Measurements from ENCODE around the gene TBXT.
A peak's percentile ranks its signal among the peaks of the same experiment; 100 is the strongest.
"Not testable (repeated sequence)": the region's sequence is repeated elsewhere in the genome, so short reads cannot be mapped to it uniquely, and the experiment has no call there.

The TBXT gene

DNA sequence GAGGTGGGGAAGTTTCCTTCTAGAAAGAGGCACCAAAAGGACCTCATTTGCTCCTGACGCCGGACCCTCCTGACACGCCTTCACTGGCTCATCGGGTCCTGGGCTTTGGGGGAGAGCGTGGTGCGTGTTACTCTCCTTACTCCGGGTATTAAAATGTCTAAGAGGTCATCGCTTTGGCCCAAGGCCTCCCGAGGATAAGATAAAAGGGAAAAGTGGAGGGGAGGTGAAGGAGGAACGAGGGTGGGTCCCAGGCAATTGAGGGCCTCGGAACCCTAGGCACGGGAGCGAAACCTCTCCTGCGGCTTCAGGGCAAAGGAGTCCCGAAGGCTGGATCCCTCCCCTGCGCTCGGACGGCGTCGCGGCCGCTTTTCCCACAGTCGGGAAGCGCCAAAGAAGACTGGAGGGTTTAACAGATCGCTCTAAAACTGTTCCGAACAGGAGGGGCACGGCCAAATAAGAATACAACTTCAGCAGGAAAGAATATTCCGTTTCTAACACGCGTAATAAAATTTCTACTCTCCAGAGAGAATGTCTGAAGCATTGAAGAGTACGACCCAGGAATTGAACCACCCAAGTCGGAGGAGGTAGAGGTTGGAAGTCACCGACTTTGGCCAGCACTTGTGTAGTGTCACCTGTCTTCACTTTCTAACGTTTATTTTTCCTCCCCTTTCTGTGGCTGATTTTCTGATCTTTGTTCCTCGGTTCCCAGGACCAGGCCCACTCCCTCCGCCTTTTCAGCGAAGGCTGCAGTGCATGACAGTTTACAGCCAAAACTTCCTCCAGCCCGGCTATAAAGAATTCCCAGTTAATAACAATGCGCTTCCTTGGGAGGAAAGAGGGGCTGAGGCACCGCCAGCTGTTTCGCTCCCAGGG lies 2.1 kb upstream of the TBXT start:
- no peak for DNase-seq

DNA sequence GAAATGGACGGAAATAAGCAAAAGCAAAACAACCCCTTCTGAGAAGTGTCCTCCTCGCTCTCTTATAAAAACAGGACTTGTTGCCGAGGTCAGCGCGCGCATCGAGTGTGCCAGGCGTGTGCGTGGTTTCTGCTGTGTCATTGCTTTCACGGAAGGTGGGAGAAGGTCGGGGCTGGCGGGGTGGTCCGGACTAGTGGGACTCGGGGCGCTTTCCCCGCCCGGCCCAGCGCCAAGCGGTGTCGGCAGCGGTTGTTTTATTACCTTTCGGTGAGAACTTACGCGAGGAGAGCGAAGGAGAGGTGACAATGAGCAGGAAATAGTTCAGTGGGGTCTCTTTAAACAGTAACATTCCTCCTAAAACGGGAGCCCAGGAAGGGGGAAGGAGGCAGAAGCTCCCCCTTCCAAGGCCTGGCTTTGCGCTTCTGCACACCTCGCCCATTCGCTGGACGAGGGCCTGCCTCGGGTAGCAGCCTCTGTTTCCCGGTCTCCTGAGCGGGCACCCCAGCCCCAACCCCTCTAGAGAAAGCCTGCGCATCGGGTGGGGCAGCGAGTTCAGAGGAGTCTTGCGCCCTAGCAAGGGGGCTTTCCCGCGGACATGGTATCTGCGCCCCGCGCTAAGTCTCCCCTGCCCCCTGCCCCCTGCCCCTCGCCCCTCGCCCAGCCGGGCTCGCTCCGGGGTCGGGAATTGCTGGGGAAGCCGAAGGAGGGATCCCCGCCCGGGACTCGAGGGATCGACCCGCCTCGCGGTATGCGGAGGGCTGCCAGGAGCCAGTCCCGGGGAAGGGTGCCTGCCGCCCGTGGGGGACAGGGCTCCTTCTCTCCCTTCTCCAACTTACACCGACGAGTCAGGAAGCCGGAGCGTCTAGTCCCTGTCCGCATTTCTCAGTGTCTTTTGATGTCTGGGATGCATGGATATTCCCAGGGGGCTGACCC lies 1.2 kb upstream of the TBXT start:
- DNase-seq: no peak

GRCh38 chr6:166167258-166167731 lies 356 bp downstream of the TBXT start:
- DNase-seq: no peak

DNA sequence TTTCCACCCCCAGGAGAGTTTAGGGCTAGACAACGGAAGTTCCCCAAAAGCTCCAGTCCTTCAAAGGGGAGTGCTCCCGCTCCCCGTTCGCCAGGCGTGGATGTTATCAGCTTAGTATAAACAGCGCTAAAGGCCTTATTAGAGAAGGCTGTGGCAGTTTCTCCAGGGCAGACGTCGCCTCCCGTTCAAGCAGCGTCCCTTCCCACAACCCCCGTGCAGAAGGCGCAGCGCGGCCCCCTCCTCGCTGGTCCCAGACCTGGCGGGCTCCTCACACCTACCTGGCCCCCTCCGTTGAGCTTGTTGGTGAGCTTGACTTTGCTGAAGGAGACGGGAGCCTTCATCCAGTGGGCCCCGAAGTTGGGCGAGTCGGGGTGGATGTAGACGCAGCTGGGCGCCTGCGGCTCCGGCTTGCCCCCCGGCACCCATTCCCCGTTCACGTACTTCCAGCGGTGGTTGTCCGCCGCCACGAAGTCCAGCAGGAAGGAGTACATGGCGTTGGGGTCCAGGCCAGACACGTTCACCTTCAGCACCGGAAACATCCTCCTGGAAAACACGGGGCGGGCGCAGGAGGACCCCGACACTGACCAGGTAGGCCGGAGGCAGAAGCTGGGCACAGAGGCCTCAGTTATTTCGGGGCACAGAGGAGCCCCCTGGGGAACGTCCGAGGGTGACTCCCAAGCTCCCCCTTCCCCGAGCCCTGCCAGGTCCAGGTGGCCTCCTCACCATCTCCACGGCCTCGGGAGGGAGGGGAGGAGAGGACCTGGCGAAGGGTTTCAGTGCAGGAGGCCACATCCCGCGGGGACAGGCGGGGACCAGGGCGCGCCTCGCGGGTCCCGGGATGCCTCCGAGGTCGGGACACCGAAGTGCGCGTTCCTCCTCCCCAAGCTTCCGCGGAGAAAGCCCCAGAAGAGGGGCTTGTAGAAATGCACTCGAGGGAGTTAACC lies 1.1 kb downstream of the TBXT start:
- DNase-seq: no peak

- DNase-seq: no peak
Measured at GRCh38 chr6:166165558-166166313, 1.9 kb downstream of the TBXT start.

- DNase-seq: no peak
Measured at GRCh38 chr6:166162599-166163342, 4.9 kb downstream of the TBXT start.

- DNase-seq: no peak
Measured at GRCh38 chr6:166157930-166158617, 9.6 kb downstream of the TBXT start.

DNA sequence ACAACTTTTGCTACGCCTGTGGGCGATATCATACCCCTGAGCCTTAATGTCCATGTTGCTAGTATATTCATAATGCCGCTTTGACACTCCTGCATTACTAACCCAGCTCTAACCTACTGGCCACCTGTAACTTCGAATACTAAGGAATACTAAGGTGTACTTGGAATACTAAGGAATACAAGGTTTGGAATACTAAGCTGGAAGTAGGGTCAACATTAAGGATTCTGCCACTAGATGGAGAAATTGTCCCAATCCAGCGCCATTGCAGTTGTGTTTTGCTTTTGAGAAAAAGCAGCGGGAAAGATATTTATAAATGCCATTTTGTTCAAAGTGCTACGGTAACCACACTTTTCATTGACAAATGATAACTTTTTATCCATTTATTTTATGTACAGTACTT lies 10.7 kb downstream of the TBXT start:
- no peak for DNase-seq

GRCh38 chr6:166153966-166154365 lies 13.7 kb downstream of the TBXT start:
- no peak for DNase-seq

GRCh38 chr6:166152660-166153059 lies 15.0 kb downstream of the TBXT start:
- DNase-seq: no peak

DNA sequence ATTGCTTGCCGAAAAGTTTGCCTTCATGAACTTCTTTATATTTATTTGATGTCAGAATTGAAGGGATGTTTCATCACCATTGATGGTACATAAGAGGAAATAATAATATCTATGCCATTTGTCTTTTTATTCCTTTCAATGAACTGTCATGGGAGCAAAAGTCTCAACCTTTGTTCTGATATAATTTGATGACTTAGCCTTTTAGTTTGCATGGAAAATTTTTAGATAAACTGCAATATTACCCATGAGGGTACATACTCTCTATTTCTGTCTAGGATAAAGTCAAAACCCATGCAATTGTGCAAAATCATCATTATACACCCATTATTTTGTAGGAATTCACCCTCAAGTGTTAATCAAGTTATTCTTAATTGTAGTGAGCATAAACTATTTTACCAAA lies 15.9 kb downstream of the TBXT start:
- DNase-seq: no peak

DNA sequence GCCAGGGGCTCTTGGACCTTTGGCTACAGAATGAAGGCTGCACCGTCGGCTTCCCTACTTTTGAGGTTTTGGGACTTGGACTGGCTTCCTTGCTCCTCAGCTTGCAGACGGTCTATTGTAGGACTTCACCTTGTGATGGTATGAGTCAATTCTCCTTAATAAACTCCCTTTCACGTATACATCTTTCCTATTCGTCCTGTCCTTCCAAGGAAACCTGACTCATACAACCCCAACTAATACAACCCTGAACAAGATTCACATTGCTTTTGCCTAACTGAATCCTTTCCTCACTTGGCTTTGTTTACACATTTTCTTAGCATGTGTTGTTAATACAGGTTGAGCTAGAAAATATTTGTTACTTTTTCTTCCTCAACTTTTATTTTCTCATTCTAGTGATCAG lies 21.9 kb downstream of the TBXT start:
- DNase-seq: no peak

DNA sequence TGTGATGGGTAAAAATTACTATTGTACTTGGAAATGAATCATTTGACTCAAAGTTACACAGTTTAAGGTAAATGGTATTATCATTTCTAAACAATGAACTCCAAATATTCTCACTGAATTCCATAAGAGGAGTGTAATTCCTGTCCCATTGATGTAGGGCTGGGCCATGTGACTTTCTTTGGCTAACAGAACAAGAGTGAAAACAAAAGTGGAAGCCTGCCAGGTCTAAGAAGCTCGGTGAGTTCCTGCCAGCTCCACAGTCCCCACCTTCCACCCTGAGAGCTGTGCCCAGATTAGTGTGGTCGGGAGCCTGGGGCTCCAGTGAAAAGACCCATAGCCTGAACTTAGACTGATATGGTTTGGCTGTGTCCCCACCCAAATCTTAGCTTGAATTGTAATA lies 24.6 kb downstream of the TBXT start:
- no peak for DNase-seq

DNA sequence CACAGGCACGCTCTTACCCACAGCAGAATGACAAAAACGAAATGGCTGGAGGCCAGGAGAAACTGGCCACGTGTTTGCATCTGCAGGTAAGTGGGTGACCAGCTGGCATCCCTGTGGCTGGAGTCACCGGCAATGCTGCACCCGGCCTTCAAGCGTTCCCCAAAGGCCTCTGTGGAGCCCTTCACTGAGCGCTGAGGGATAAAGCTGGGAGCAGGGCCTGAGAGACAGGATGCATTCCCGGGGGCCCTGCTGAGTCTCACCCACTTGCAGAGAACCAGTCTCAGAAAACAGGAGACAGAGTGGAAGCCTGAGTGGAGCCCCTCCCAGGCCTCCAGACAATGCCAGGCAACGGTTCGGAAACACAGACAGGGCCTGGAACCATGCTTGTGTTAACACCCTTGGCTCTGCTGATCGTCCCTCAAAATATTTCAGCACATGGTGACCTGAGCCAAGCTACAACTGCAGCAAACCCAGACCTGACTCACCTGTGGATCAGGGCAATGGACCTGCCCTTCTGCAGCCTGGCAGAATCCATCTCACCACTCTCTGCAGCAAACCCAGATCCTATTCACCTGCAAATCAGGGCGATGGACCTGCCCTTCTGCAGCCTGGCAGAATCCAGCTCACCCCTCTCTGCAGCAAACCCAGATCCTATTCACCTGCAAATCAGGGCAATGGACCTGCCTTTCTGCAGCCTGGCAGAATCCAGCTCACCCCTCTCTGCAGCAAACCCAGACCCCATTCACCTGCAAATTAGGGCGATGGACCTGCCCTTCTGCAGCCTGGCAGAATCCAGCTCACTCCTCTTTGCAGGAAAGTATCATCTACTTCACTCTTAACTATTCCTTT lies 39.8 kb downstream of the TBXT start:
- no peak for DNase-seq

GRCh38 chr6:166123115-166123514 lies 44.5 kb downstream of the TBXT start:
- not testable (repeated sequence) for DNase-seq

GRCh38 chr6:166121726-166122125 lies 45.9 kb downstream of the TBXT start:
- DNase-seq: no peak

DNA sequence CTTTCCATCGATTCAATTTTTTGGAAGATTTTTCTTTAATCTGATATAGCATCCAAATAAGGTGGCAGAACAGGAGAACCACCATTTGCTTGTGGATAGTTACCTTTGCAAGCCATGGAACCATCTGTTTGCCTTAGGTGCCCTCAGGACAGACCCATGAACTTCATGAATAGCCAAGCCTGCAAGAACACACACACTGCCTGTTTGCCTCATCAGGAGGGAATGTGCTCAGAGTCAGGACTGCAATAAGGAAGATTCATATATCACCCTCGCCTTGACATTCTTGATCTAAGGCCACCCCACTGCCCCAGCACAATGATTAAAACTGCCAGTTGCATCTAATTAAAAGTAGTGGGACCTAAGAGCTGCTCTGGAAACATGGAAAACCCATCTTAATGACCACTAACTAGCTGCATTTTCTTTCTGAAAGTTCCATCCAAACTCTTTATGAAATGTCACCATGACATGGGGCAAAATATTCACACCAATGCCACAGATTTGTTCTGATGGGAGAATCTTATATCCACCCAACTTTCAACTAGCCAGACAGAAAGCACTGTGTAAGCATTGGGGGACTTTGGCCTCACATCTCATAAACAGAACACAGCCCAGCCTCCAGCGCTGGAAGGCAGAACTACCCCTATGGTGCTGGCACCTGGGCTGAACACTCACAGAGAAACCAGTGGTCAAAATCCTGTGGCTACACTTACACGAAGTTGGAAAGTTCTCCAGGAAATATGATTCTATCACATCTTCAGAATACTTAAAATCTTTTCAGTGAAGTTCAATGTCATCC lies 48.3 kb downstream of the TBXT start:
- no peak for DNase-seq

GRCh38 chr6:166115609-166116008 lies 52.0 kb downstream of the TBXT start:
- no peak for DNase-seq

- DNase-seq: peak; percentile 54
Measured at GRCh38 chr6:166112580-166112979, 55.1 kb downstream of the TBXT start.
